GM21367 (cell line): Measurements from ENCODE around the gene ARSJ.
"Not testable (repeated sequence)": the region's sequence is repeated elsewhere in the genome, so short reads cannot be mapped to it uniquely, and the experiment has no call there.

ENCODE experiments used
- ATAC-seq: cut with Tn5 transposase; IDR thresholded peaks from one replicate; pipeline ENCODE4 v1.9.1; 2021; ENCODE audit not compliant: unreplicated experiment

Gene ARSJ

GRCh38 chr4:113979148-113979904 lies at the start of gene ARSJ:
TSS of gene ARSJ (minus strand) at chr4:113979647. CDS start at chr4:113978834, 813 bp downstream.
- no peak for ATAC-seq

DNA sequence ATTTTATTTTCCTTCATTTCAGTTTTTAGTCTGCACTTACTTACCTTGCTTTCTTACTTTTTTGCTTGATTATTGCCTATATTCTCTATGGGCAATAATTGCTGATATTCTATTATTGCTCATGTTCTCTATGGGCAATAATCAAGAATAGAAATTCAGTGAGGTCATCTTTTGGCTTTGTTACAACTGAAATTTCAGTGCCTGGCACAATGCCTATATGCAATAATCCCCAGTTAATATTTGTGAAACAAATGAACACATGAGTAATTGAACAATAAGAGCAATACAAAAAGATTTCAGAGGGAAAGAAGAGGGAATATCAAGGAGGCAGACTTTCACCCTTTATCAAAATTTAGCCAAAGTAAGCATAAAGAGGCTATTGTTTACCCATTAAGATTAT lies 48.6 kb upstream of the ARSJ start:
- no peak for ATAC-seq

GRCh38 chr4:114027596-114027995 lies 48.1 kb upstream of the ARSJ start:
- no peak for ATAC-seq

DNA sequence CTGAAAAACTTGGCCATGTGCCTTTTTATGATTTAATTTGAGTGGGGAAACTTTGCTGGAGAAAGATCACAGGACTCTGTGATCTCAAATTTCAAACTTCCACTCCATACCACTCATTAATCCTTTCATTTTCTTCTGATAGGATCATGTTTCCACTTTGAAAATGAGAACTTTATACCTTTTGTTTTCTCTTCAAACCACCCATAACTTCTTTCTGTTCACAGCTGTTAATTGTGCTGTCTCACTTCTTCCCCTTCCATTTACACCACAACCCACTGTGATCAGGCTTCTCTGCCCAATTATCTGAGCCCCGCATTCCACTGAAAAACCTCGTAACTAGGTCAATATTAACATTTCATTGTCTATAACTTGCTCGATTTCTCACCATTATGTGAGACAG lies 47.0 kb upstream of the ARSJ start:
- ATAC-seq = no peak

DNA sequence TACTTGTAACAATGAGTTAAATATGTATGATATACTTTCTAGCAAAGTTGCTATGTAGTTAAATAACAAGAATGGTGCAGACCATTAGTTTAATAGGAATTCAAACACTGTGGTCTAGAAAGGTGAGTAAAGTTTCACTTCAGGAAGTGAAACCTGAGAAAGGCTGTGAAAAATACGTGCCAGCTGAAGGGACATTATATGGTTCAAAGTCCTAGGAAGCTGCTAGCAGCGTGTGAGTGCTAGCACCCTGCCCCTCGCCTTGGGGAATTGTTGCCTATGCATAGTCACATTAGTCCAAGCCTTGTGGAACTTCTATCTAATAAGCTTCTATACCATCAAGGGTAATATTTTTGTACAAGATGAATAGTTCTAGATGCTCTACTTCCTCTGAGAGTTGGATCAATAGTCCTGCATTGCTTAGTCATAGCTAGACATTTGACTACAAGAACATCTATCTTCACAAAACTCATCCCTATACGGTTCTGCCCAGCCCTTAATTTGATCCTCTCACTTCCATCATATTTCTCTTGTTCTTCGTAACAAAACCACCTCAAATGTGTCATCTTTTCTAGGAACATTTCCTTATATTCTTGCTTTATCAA lies 45.8 kb upstream of the ARSJ start:
- peak; percentile 80 for ATAC-seq

DNA sequence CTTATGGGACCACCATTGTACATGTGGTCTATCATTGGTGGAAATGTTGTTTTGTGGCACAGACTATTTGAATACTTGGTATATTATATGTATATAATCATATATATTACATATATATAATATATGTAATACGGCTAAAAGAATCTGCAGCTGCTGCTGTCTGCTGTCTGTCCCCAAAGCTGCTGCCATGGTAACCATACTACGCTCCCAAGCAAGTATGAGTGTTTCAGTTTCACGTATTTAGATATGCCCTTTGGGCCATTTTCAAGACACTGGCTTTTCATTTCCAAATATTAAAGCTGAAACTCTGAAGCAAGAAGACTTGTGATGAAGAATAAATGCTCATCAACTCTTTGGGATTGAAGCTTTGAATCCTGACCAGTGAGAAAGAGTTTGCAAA lies 42.0 kb upstream of the ARSJ start:
- no peak for ATAC-seq

DNA sequence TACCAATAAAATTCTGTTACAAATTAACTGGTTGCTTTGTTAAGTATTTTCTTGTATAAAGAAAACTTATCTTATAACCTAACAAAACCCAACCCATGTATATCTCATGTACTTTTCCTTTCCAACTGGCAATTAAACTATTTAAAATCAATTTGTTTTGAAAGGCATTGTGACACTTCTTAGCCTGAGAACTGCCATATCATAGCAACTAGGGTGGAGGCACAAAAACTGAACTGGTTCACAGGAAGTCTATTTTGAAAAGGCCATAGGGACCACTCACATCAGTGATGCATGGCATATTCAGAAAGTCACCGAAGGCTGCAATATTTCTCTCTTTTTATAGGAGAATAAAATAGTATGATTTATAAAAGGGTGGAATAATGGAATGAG lies 40.5 kb upstream of the ARSJ start:
- no peak for ATAC-seq

DNA sequence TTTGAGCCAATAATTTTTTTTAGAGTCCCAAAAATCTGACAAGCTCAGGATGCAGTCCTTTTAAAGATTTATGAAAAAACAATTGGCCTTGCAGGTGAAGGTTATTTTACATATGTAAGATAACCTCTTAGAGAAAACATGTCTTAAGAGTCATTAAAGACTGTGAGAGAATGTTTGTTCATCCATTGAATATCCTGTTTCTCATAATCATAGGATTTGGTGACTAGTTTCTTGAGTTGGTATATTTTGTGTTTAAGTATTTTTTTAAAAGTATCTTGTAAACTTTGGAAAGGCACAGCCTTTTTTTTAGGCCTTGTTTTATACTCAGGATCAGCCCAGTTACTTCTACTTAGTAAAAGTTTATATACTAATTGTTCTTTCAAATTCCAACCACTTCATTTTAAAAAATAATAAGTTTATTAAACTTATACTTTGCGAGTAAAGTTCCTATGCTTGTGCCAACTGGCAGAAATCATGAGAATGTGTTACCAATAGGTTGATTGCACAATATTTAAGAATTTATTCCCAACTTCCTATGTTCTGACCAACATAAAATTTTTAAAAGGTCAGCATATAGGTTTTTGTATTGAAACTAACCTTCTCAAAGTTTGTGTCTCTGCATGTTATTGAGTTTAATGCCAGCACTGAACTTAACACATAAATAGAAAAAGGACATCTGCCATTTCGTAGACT lies 40.0 kb upstream of the ARSJ start:
- ATAC-seq = no peak

DNA sequence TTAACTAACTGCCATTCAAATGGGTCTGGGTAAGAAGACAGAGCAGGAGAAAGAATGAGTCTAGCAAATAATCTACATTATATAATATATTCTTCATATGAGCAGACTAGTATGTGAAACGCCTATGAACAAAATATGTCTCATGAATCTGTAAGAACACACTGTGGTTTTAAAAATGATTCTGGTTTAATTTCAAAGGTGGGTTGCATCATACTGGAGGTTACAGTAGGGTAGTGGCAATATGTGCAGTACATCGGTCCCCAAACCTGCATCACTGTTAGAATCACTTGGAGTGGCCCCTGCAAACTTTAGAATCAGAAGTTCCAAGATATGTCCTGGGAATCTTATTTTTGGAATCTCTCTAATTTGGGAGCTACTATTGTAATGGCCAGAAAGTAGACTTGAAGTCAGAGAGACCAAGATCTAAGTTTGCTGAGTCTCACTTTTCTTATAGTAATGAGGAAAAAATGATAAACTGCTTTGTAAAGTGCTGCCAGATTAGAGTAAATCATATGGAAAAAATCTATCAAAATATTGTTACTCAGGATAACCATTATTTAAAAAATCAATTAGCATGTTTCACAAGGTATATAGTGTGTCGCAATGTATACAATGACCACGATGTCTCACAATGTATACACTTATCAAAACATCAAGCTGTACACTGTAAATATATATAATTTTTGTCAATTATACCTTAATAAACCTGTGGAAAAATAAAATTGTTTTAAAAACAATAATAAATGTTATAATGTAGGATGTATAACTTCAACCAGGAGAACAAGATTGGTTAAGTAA lies 37.9 kb upstream of the ARSJ start:
- ATAC-seq = no peak

DNA sequence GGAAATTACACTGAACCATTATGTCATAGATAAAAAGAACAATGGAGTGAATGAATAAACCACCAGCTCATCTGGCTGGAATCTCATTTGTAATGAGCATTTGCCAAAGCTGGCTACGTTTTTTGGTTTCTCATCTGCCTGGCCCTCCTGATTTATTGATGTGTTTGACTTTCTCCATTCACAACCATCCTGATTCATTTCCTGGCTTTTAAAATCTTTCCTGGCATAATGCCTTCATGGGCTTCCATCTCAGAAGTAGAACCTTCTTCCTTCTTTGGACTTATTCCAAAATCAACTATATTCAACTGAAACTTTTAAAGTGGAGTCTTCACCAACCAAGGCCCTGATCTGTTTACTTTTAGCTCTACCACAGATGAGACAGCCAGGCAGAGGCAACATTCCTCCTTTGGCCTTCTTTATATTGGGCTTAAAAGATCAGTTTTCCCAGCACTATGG lies 36.0 kb upstream of the ARSJ start:
- no peak for ATAC-seq

GRCh38 chr4:114013201-114013600 lies 33.8 kb upstream of the ARSJ start:
- not testable (repeated sequence) for ATAC-seq

GRCh38 chr4:114012749-114013148 lies 33.3 kb upstream of the ARSJ start:
- no peak for ATAC-seq

DNA sequence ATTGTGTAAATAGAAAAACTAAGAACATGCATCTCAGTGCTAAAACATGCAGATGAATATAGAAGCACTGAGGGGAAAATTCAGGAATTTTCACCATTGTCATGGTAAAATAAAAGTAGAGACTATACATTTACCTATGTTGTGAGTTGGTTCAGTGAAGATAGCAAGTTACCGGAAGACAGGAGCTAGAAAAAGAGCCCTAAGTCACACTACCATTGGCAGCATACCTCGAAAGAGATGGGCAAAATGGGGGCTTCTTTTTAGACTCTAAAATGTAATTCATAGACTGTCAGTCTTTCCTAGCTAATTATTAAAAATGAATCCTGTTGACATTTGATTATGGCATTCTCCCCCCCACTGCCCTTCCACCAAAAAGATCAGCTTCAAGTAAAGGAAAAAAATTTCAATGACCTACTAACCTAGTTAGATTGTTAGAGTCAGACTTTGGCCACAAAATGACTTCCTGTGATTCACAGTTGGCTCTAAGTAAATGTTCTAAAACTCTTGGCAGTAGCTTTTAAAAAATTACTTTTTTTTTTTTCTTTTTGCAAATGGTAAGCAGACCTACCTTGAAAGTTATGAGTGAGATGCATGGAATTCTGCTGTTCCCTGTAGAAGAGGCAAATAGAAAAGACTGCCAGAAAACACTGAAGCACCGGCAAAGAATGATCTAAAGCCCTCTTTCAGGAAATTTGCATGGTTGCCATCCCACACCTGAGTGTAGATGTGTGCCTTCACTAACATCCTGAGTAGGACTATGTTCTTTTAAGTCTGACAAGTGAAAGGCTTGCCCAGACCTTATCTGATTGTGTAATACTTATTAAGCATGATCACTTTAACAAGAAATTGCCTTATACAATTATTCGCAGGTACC lies 26.4 kb upstream of the ARSJ start:
- no peak for ATAC-seq

DNA sequence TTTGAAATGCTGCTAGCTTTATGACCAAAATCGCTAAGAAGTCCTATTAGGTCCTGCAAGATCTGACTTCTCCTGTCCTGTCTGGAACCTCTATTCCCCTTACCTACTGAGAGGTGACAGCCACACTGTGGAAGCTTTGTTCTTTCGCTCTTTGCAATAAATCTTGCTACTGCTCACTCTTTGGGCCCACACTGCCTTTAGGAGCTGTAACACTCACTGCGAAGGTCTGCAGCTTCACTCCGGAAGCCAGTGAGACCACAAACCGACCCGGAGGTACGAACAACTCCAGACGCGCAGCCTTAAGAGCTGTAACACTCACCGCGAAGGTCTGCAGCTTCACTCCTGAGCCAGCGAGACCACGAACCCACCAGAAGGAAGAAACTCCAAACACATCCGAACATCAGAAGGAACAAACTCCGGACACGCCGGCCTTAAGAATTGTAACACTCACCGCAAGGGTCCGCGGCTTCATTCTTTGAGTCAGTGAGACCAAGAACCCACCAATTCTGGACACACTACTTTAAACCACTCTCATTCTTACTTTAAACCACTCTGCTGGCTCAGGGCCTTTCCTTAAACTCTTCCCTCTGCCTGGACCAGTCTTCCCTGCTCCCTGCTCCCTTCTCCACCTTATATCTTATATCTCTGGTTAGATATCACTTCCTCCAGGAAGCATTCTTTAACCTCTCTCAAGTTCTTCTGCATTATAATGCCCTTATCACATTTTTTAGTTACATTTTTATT lies 25.2 kb upstream of the ARSJ start:
- ATAC-seq = not testable (repeated sequence)

GRCh38 chr4:113998531-113998930 lies 19.1 kb upstream of the ARSJ start:
- no peak for ATAC-seq

DNA sequence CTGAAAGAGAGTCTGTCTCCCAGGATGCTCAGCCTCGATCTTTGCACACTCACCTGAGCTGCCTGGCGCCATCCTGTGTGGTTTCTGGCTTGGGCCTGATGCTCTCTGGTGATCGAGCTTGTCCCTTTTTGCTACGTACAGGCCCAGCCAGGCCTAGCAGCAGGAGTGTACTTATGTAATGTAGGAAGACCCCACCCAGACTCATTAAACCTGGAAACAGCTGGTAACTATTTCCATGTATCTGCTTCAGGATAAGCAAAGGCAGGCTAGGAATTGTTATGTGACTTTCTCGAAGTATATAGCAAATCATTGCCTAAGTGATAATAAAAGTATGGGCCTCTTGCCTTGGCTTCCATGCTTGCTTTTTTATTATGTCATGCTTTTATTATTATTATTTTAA lies 18.6 kb upstream of the ARSJ start:
- no peak for ATAC-seq

DNA sequence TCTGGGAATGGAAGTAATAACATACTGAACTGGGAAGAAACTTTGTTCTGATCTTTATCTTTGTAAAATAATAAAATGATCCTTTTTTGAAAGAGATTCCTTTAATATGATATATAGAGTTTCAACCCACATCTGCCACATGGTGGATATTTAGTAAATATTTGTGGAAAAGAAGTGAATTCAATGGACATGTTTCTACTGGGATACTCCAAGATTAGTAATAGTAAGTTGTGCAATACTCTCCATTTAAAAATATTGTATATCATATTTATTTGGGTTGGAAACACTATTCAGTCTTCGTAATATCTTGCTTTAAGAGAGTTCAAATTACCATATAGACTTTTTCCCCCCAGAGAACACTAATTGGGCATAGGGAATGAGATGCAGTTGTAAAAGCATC lies 17.8 kb upstream of the ARSJ start:
- no peak for ATAC-seq

DNA sequence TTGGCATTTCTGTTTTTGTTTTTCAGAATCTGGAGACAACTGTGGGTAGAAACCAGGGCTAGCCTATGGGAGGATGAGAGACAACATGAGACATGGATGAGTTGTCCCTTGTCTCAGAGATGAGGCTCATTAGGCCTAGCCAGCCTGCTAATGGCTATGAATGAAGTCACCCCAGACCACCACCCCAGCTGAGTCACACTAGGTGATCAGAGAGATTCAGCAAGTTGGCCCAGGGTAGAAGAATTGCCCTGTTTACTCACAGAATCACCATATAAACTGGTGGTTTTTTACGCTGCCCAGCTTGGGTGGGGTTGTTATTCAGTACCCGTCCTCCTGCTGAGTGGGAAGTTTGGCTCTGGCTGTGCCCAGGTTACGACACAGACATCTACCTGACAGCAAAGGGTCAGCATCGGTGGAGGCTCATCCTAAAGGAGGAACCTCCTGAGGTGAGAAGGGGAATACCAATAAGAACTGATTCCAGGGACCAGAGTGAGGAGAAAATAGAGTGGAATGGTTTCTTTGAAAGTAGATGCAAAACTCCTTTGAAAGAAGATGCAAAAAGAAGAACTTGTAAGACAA lies 17.2 kb upstream of the ARSJ start:
- no peak for ATAC-seq

DNA sequence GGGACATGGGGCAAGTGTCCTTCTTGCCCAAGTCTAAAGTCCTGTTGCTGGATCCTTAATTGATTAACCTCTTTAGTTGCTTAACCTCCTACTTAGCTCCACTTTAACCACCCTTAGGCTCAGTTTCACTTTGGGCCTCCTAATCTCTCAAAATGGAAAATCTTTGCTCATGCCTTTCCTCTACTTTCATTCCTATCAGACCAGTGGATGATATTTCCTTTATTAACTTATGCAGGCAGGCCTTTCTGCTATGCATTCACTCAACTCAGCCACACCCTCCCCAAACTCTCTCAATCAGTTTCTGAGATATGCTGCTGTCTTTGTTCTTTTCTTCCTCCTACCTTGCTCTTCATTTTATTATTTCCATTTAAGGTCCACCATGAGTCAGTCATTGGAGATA lies 14.4 kb upstream of the ARSJ start:
- no peak for ATAC-seq
